Fibroblast of lung (primary cell): ENCODE data around the gene BCKDK. TPM values are rescaled to one million over a fixed set of nuclear protein-coding genes. Genes with fewer than 3 reads are reported as not detected.

Source experiments
- DNase-seq, 2 donors: peaks; one replicate each; pipeline versions ENCODE4 v3.0.0 to v3.0.0-alpha.2; 2010; ENCODE audit warnings: low read depth in 2 of 2
- H2AFZ ChIP-seq: 2 replicates; pipeline ENCODE4 v1.5.1; 2012; ENCODE audit warnings: low read length, control low read depth, inconsistent platforms
- H3K27ac ChIP-seq: 2 replicates; pipeline ENCODE4 v1.5.1; 2011; ENCODE audit warnings: low read length, control low read depth; ENCODE audit not compliant: insufficient read depth
- H3K27me3 ChIP-seq: 2 replicates; pipeline ENCODE4 v1.5.1; 2011; ENCODE audit warnings: mild to moderate bottlenecking, low read length; ENCODE audit not compliant: control insufficient read depth, insufficient read depth
- H3K36me3 ChIP-seq: 2 replicates; pipeline ENCODE4 v1.5.1; 2011; ENCODE audit warnings: low read length; ENCODE audit not compliant: control insufficient read depth, insufficient read depth
- H3K4me1 ChIP-seq: 2 replicates; pipeline ENCODE4 v1.5.1; 2011; ENCODE audit warnings: low read length; ENCODE audit not compliant: control insufficient read depth, insufficient read depth; ENCODE audit errors: extremely low read depth
- H3K4me2 ChIP-seq: 2 replicates; pipeline ENCODE4 v1.5.1; 2011; ENCODE audit warnings: low read length, control low read depth; ENCODE audit not compliant: insufficient read depth; ENCODE audit errors: extremely low read depth
- H3K4me3 ChIP-seq, 4 experiments: fragments of 200-600 bp in 1 of 4; sonication (generic) in 1 of 4; replicated peaks in 1 of 4; 2 replicates each; pipeline ENCODE4 v1.5.1; 2011 to 2016; ENCODE audit warnings: low read length in 4 of 4, low read depth in 3 of 4, mild to moderate bottlenecking in 3 of 4, control low read depth in 2 of 4, inconsistent platforms in 1 of 4, mixed read lengths in 1 of 4; ENCODE audit not compliant: insufficient read depth in 1 of 4; ENCODE audit errors: control extremely low read depth in 1 of 4
- H3K79me2 ChIP-seq: 2 replicates; pipeline ENCODE4 v1.5.1; 2012; ENCODE audit warnings: mild to moderate bottlenecking, low read length, inconsistent platforms; ENCODE audit not compliant: control insufficient read depth, insufficient read depth
- H3K9ac ChIP-seq: 2 replicates; pipeline ENCODE4 v1.5.1; 2011; ENCODE audit warnings: mild to moderate bottlenecking, low read length, control low read depth; ENCODE audit not compliant: insufficient read depth
- H3K9me3 ChIP-seq: 2 replicates; pipeline ENCODE4 v1.5.1; 2012; ENCODE audit warnings: low read depth, low read length; ENCODE audit not compliant: control insufficient read depth, insufficient read depth
- H4K20me1 ChIP-seq: 2 replicates; pipeline ENCODE4 v1.5.1; 2011; ENCODE audit warnings: low read length; ENCODE audit not compliant: control insufficient read depth, insufficient read depth; ENCODE audit errors: extremely low read depth
- CTCF ChIP-seq, 2 donors: IDR thresholded peaks in 1 of 2; conservative IDR thresholded peaks in 1 of 2; 1 replicate in 1 of 2; 2 replicates in 1 of 2; pipeline ENCODE4 v1.5.1; 2011 to 2012; ENCODE audit warnings: low read length in 2 of 2, control low read depth in 1 of 2, inconsistent platforms in 1 of 2, low read depth in 1 of 2, mild to moderate bottlenecking in 1 of 2
- EZH2 ChIP-seq: IDR thresholded peaks from 2 replicates; pipeline ENCODE4 v1.5.1; 2012; ENCODE audit warnings: low read length, control low read depth, mild to moderate bottlenecking; ENCODE audit errors: missing control alignments
- polyA plus RNA-seq, 2 donors: library from polyadenylated mRNA; depleted of rRNA in 1 of 2; stranded (reverse) in 1 of 2; unstranded in 1 of 2; fragments of >200 nt; gene quantifications; 2 replicates each; pipeline ENCODE4 v1.2.1, GENCODE V29; 2011 to 2012; ENCODE audit warnings: missing spikeins in 1 of 2
- total RNA-seq: library from RNA; depleted of rRNA; stranded (reverse); fragments of >200 nt; gene quantifications from 2 replicates; pipeline ENCODE4 v1.2.1, GENCODE V29; 2014

The BCKDK gene
- total and polyA plus RNA-seq, 2 donors (not counting 1 experiment from before 2014, with no cell fraction given), result 18.5 to 34.8 TPM

GRCh38 chr16:31080756-31081419, 27.3 kb upstream of the BCKDK start:
- H3K9me3 ChIP-seq, result no peaks in the 10 kb centered on the region
- H3K79me2 ChIP-seq, result peaks cover 28% of the 10 kb centered on the region
- no peak overlapping the region for H3K27ac ChIP-seq
- TF ChIP-seq EZH2 (no peak), CTCF (conservative IDR thresholded peaks at IDR 0.05 in 1 of 2, IDR thresholded peaks at IDR 0.05 in 1 of 2; ENCODE audit: low read depth in 1 of 2, low read length in 2 of 2) (no peak)
- no peak overlapping the region for H3K4me3 ChIP-seq
- DNase-seq, result no peak
- peaks cover 43% of the 10 kb centered on the region for H3K36me3 ChIP-seq
- no peak overlapping the region for H3K9ac ChIP-seq
- no peaks in the 10 kb centered on the region for H4K20me1 ChIP-seq
- no peaks in the 10 kb centered on the region for H3K27me3 ChIP-seq
- H3K4me2 ChIP-seq, result no peak overlapping the region
- no peak overlapping the region for H2AFZ ChIP-seq
- H3K4me1 ChIP-seq, result no peaks in the 10 kb centered on the region

- Histone ChIP-seq H3K4me1 (no peaks in the 10 kb centered on the region), H3K79me2 (peaks cover 21% of the 10 kb centered on the region), H3K9ac (no peak overlapping the region), H3K4me3 (no peak overlapping the region), H3K27me3 (no peaks in the 10 kb centered on the region), H3K4me2 (no peak overlapping the region), H2AFZ (no peak overlapping the region), H3K9me3 (no peaks in the 10 kb centered on the region), H4K20me1 (no peaks in the 10 kb centered on the region), H3K36me3 (peaks cover 46% of the 10 kb centered on the region), H3K27ac (no peak overlapping the region)
- DNase-seq, result no peak
- TF ChIP-seq EZH2, result no peak
- no peak for TF ChIP-seq CTCF (conservative IDR thresholded peaks at IDR 0.05 in 1 of 2, IDR thresholded peaks at IDR 0.05 in 1 of 2; ENCODE audit: low read depth in 1 of 2, low read length in 2 of 2)
Observed at GRCh38 chr16:31081428-31082351, 26.5 kb upstream of the BCKDK start.

- Histone ChIP-seq H3K9ac (no peak overlapping the region), H3K4me2 (no peak overlapping the region), H2AFZ (no peak overlapping the region), H4K20me1 (no peaks in the 10 kb centered on the region), H3K79me2 (peaks cover 15% of the 10 kb centered on the region), H3K4me1 (no peaks in the 10 kb centered on the region), H3K27me3 (no peaks in the 10 kb centered on the region), H3K36me3 (peaks cover 40% of the 10 kb centered on the region), H3K27ac (no peak overlapping the region), H3K4me3 (no peak overlapping the region), H3K9me3 (no peaks in the 10 kb centered on the region)
- DNase-seq, result no peak
- no peak for TF ChIP-seq CTCF (conservative IDR thresholded peaks at IDR 0.05 in 1 of 2, IDR thresholded peaks at IDR 0.05 in 1 of 2; ENCODE audit: low read depth in 1 of 2, low read length in 2 of 2)
- TF ChIP-seq EZH2, result no peak
Observed at GRCh38 chr16:31082368-31083045, 25.7 kb upstream of the BCKDK start.
